H1 (cell line): ENCODE results near the gene MYBPC3.

Source experiments
- CTCF ChIP-seq, 3 experiments: IDR thresholded peaks; 1 replicate in 2 of 3; 2 replicates in 1 of 3; pipeline versions ENCODE4 v1.5.1 to v1.6.1; 2011; ENCODE audit warnings: low read length in 3 of 3, mild to moderate bottlenecking in 3 of 3, inconsistent platforms in 2 of 3, low read depth in 1 of 3, moderate library complexity in 1 of 3; ENCODE audit not compliant: insufficient read depth in 1 of 3; ENCODE audit errors: control extremely low read depth in 1 of 3
- EZH2 ChIP-seq: fragments of 200-600 bp; sonication (generic); IDR thresholded peaks from 2 replicates; pipeline ENCODE4 v1.7.1; 2012; ENCODE audit warnings: low read depth, mild to moderate bottlenecking, moderate library complexity, low read length, inconsistent platforms; ENCODE audit not compliant: severe bottlenecking
- HDAC2 ChIP-seq, 2 experiments: fragments of 300-600 bp in 1 of 2; sonication (generic) in 1 of 2; IDR thresholded peaks; 2 replicates each; pipeline ENCODE4 v1.6.1; 2011 to 2012; ENCODE audit warnings: low read depth in 2 of 2, low read length in 2 of 2, mild to moderate bottlenecking in 2 of 2, moderate library complexity in 2 of 2, borderline replicate concordance in 1 of 2, inconsistent platforms in 1 of 2
- KDM1A ChIP-seq: fragments of 200-600, 300-600 bp; sonication (generic); IDR thresholded peaks from 2 replicates; pipeline ENCODE4 v1.7.1; 2016; ENCODE audit warnings: mild to moderate bottlenecking, low read length, borderline replicate concordance
- RFX5 ChIP-seq: IDR thresholded peaks from 2 replicates; pipeline ENCODE4 v1.6.1; 2011; ENCODE audit warnings: low read depth, low read length, improper control_type of control experiment, borderline replicate concordance
- TAF1 ChIP-seq: IDR thresholded peaks from 2 replicates; pipeline ENCODE4 v1.6.1; 2011; ENCODE audit warnings: mild to moderate bottlenecking, low read depth, low read length
- YY1 ChIP-seq: IDR thresholded peaks from 2 replicates; pipeline ENCODE4 v1.6.1; 2011; ENCODE audit warnings: low read depth, mild to moderate bottlenecking, low read length
- ZNF274 ChIP-seq: IDR thresholded peaks from 2 replicates; pipeline ENCODE4 v1.7.0; 2012; ENCODE audit warnings: low read length, borderline replicate concordance; ENCODE audit errors: extremely low read depth

- no peak for TF ChIP-seq CTCF (IDR thresholded peaks at IDR 0.05; ENCODE audit: control extremely low read depth in 1 of 3, insufficient read depth in 1 of 3, low read depth in 1 of 3, low read length in 3 of 3)
- no peak for TF ChIP-seq YY1
- TF ChIP-seq TAF1: no peak
- no peak for TF ChIP-seq KDM1A
- TF ChIP-seq RFX5: no peak
- no peak for TF ChIP-seq EZH2
- TF ChIP-seq ZNF274: no peak
- no peak for TF ChIP-seq HDAC2 (IDR thresholded peaks at IDR 0.05; ENCODE audit: borderline replicate concordance in 1 of 2, low read depth in 2 of 2, low read length in 2 of 2)
Observed at GRCh38 chr11:47338396-47339241, 13.9 kb downstream of the MYBPC3 start.
